HEK293 (cell line): ENCODE results near the gene RFX2.

Source experiments
- CTCF ChIP-seq: fragments of 450-650 bp; formaldehyde crosslinking; IDR thresholded peaks from 2 replicates; pipeline ENCODE4 v1.5.1; 2016; ENCODE audit warnings: missing biosample characterization, missing genetic modification characterization
- PRDM10 ChIP-seq: fragments of 450-650 bp; formaldehyde crosslinking; IDR thresholded peaks from 2 replicates; pipeline ENCODE4 v1.5.1; 2016; ENCODE audit warnings: missing biosample characterization, missing genetic modification characterization
- SP2 ChIP-seq: fragments of 450-650 bp; formaldehyde crosslinking; IDR thresholded peaks from 2 replicates; pipeline ENCODE4 v1.5.1; 2016; ENCODE audit warnings: missing biosample characterization, missing genetic modification characterization
- SP3 ChIP-seq: fragments of 450-650 bp; formaldehyde crosslinking; IDR thresholded peaks from 2 replicates; pipeline ENCODE4 v1.5.1; 2016; ENCODE audit warnings: missing biosample characterization, missing genetic modification characterization
- ZBTB17 ChIP-seq: fragments of 450-650 bp; formaldehyde crosslinking; IDR thresholded peaks from 2 replicates; pipeline ENCODE4 v1.5.1; 2016; ENCODE audit warnings: missing biosample characterization, missing genetic modification characterization
- ZBTB49 ChIP-seq: fragments of 450-650 bp; formaldehyde crosslinking; IDR thresholded peaks from 2 replicates; pipeline ENCODE4 v1.5.1; 2016; ENCODE audit warnings: missing biosample characterization, missing genetic modification characterization, low read depth
- ZEB2 ChIP-seq: fragments of 450-650 bp; formaldehyde crosslinking; IDR thresholded peaks from 2 replicates; pipeline ENCODE4 v1.5.1; 2016; ENCODE audit warnings: missing biosample characterization, missing genetic modification characterization
- ZNF138 ChIP-seq: fragments of 450-650 bp; formaldehyde crosslinking; IDR thresholded peaks from 2 replicates; pipeline ENCODE4 v1.5.1; 2016; ENCODE audit warnings: missing biosample characterization, missing genetic modification characterization, borderline replicate concordance
- ZNF394 ChIP-seq: fragments of 450-650 bp; formaldehyde crosslinking; IDR thresholded peaks from 2 replicates; pipeline ENCODE4 v1.5.1; 2016; ENCODE audit warnings: missing biosample characterization, missing genetic modification characterization, mild to moderate bottlenecking, moderate library complexity, borderline replicate concordance
- TF ChIP-seq, protein P1 (sequence below): fragments of 450-650 bp; formaldehyde crosslinking; IDR thresholded peaks from 2 replicates; pipeline ENCODE4 v1.5.1; 2016; ENCODE audit warnings: missing biosample characterization, missing genetic modification characterization

- TF ChIP-seq ZBTB17 (tag by site-specific recombination) (no peak), ZNF394 (tag by site-specific recombination) (no peak), SP3 (tag by site-specific recombination) (no peak), CTCF (no peak), SP2 (tag by site-specific recombination) (no peak), ZEB2 (tag by site-specific recombination) (no peak), ZBTB49 (tag by site-specific recombination) (no peak), ZNF138 (tag by site-specific recombination) (no peak), PRDM10 (no peak)
- TF ChIP-seq, protein P1, sequence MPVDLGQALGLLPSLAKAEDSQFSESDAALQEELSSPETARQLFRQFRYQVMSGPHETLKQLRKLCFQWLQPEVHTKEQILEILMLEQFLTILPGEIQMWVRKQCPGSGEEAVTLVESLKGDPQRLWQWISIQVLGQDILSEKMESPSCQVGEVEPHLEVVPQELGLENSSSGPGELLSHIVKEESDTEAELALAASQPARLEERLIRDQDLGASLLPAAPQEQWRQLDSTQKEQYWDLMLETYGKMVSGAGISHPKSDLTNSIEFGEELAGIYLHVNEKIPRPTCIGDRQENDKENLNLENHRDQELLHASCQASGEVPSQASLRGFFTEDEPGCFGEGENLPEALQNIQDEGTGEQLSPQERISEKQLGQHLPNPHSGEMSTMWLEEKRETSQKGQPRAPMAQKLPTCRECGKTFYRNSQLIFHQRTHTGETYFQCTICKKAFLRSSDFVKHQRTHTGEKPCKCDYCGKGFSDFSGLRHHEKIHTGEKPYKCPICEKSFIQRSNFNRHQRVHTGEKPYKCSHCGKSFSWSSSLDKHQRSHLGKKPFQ (tag by site-specific recombination): no peak
Observed at GRCh38 chr19:5947435-5947834, 162.9 kb downstream of the RFX2 start.
